WTC11 (cell line): ENCODE results near the gene MTREX.

Experiments
- ATF2 ChIP-seq: sonication (generic); formaldehyde crosslinking; IDR thresholded peaks from 2 replicates; pipeline ENCODE4 v1.8.1; 2022; ENCODE audit warnings: low read depth, missing genetic modification reagents, borderline replicate concordance
- E2F4 ChIP-seq: sonication (generic); formaldehyde crosslinking; IDR thresholded peaks from 2 replicates; pipeline ENCODE4 v1.8.1; 2022; ENCODE audit warnings: low read depth, mild to moderate bottlenecking, moderate library complexity, missing genetic modification reagents, borderline replicate concordance
- ELF4 ChIP-seq: sonication (generic); formaldehyde crosslinking; IDR thresholded peaks from 2 replicates; pipeline ENCODE4 v1.8.1; 2022; ENCODE audit warnings: low read depth, mild to moderate bottlenecking, moderate library complexity, missing genetic modification reagents
- MAX ChIP-seq: sonication (generic); formaldehyde crosslinking; IDR thresholded peaks from 2 replicates; pipeline ENCODE4 v1.8.0; 2022; ENCODE audit warnings: mild to moderate bottlenecking, missing genetic modification reagents
- NFE2L1 ChIP-seq: sonication (generic); formaldehyde crosslinking; IDR thresholded peaks from 2 replicates; pipeline ENCODE4 v1.8.1; 2023; ENCODE audit warnings: missing genetic modification reagents
- PRDM15 ChIP-seq: sonication (generic); formaldehyde crosslinking; IDR thresholded peaks from 2 replicates; pipeline ENCODE4 v1.8.0; 2022; ENCODE audit warnings: missing genetic modification reagents
- USF2 ChIP-seq: sonication (generic); formaldehyde crosslinking; IDR thresholded peaks from 2 replicates; pipeline ENCODE4 v1.8.1; 2023; ENCODE audit warnings: mild to moderate bottlenecking, missing genetic modification reagents, moderate library complexity
- ZBTB21 ChIP-seq: sonication (generic); formaldehyde crosslinking; IDR thresholded peaks from 2 replicates; pipeline ENCODE4 v1.8.1; 2023; ENCODE audit warnings: mild to moderate bottlenecking, missing genetic modification reagents, borderline replicate concordance
- ZNF396 ChIP-seq: fragments of 250-450 bp; sonication (Bioruptor Pico); IDR thresholded peaks from 2 replicates; pipeline ENCODE4 v1.8.0; 2021; ENCODE audit warnings: mild to moderate bottlenecking, moderate library complexity, borderline replicate concordance
- TF ChIP-seq, protein P1 (sequence below): fragments of 200-600 bp; IDR thresholded peaks from 2 replicates; pipeline ENCODE4 v1.8.0; 2022; ENCODE audit warnings: antibody characterized with exemption
- TF ChIP-seq, protein P2 (sequence below): sonication (generic); formaldehyde crosslinking; IDR thresholded peaks from 2 replicates; pipeline ENCODE4 v1.8.1; 2023; ENCODE audit warnings: mild to moderate bottlenecking, missing genetic modification reagents, borderline replicate concordance

- TF ChIP-seq, protein P1, sequence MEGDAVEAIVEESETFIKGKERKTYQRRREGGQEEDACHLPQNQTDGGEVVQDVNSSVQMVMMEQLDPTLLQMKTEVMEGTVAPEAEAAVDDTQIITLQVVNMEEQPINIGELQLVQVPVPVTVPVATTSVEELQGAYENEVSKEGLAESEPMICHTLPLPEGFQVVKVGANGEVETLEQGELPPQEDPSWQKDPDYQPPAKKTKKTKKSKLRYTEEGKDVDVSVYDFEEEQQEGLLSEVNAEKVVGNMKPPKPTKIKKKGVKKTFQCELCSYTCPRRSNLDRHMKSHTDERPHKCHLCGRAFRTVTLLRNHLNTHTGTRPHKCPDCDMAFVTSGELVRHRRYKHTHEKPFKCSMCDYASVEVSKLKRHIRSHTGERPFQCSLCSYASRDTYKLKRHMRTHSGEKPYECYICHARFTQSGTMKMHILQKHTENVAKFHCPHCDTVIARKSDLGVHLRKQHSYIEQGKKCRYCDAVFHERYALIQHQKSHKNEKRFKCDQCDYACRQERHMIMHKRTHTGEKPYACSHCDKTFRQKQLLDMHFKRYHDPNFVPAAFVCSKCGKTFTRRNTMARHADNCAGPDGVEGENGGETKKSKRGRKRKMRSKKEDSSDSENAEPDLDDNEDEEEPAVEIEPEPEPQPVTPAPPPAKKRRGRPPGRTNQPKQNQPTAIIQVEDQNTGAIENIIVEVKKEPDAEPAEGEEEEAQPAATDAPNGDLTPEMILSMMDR, result no peak
- no peak for TF ChIP-seq ZBTB21
- TF ChIP-seq PRDM15 (CRISPR knock-in tag), result no peak
- TF ChIP-seq MAX (CRISPR knock-in tag), result no peak
- no peak for TF ChIP-seq NFE2L1
- TF ChIP-seq, protein P2, sequence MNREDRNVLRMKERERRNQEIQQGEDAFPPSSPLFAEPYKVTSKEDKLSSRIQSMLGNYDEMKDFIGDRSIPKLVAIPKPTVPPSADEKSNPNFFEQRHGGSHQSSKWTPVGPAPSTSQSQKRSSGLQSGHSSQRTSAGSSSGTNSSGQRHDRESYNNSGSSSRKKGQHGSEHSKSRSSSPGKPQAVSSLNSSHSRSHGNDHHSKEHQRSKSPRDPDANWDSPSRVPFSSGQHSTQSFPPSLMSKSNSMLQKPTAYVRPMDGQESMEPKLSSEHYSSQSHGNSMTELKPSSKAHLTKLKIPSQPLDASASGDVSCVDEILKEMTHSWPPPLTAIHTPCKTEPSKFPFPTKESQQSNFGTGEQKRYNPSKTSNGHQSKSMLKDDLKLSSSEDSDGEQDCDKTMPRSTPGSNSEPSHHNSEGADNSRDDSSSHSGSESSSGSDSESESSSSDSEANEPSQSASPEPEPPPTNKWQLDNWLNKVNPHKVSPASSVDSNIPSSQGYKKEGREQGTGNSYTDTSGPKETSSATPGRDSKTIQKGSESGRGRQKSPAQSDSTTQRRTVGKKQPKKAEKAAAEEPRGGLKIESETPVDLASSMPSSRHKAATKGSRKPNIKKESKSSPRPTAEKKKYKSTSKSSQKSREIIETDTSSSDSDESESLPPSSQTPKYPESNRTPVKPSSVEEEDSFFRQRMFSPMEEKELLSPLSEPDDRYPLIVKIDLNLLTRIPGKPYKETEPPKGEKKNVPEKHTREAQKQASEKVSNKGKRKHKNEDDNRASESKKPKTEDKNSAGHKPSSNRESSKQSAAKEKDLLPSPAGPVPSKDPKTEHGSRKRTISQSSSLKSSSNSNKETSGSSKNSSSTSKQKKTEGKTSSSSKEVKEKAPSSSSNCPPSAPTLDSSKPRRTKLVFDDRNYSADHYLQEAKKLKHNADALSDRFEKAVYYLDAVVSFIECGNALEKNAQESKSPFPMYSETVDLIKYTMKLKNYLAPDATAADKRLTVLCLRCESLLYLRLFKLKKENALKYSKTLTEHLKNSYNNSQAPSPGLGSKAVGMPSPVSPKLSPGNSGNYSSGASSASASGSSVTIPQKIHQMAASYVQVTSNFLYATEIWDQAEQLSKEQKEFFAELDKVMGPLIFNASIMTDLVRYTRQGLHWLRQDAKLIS (CRISPR knock-in tag), result no peak
- TF ChIP-seq E2F4, result no peak
- TF ChIP-seq ELF4 (CRISPR knock-in tag), result no peak
- no peak for TF ChIP-seq ATF2
- no peak for TF ChIP-seq USF2 (CRISPR knock-in tag)
- TF ChIP-seq ZNF396 (CRISPR knock-in tag), result no peak
Measured at GRCh38 chr5:55294935-55295334, 12.9 kb upstream of the MTREX start.
